T-cell (primary cell): ENCODE results near the gene CALR. TPM values are rescaled to one million over a fixed set of nuclear protein-coding genes. Genes with fewer than 3 reads are reported as not detected.
A peak's percentile ranks its signal among the peaks of the same experiment; 100 is the strongest.
"Not testable (repeated sequence)": the region's sequence is repeated elsewhere in the genome, so short reads cannot be mapped to it uniquely, and the experiment has no call there.

Experiments
- ATAC-seq, 4 experiments: fragments of 200-7000 bp in 3 of 4; fragments of 150-1000 bp in 1 of 4; cut with Tn5 transposase; replicated peaks in 1 of 4; 1 replicate in 3 of 4; 2 replicates in 1 of 4; pipeline ENCODE4 v1.10.0; 2021; ENCODE audit warnings: moderate library complexity in 3 of 4, mild to moderate bottlenecking in 2 of 4, moderate number of reproducible peaks in 1 of 4
- CTCF ChIA-PET, 2 donors: fragments of 300-600 bp; sonication (Branson Sonifier 250); formaldehyde crosslinking; loops; one replicate each; lab custom pipeline; 2022; ENCODE audit warnings: antibody characterized with exemption in 2 of 2; lab: Charles Lee
- POLR2A ChIA-PET, 2 donors: fragments of 300-600 bp; sonication (Branson Sonifier 250); formaldehyde crosslinking; loops; one replicate each; lab custom pipeline; 2022; ENCODE audit warnings: antibody characterized with exemption in 2 of 2; lab: Charles Lee
- DNase-seq, 35 experiments: peaks; one replicate each; pipeline versions ENCODE4 v3.0.0 to v3.0.0-alpha.2; 2013 to 2023
- H3K27ac ChIP-seq: one replicate; pipeline ENCODE4 v1.5.1; 2013; ENCODE audit warnings: low read length
- H3K27me3 ChIP-seq, 2 experiments: replicated peaks in 1 of 2; 1 replicate in 1 of 2; 2 replicates in 1 of 2; pipeline versions ENCODE4 v1.6.1 to v1.7.0; 2013; ENCODE audit warnings: low read length in 1 of 2, mixed read lengths in 1 of 2; ENCODE audit not compliant: control insufficient read depth in 2 of 2, insufficient read depth in 2 of 2; ENCODE audit errors: extremely low read depth in 1 of 2
- H3K36me3 ChIP-seq, 2 donors: 1 replicate in 1 of 2; 2 replicates in 1 of 2; pipeline versions ENCODE4 v1.6.1 to v1.7.0; 2013; ENCODE audit warnings: low read length in 1 of 2; ENCODE audit not compliant: control insufficient read depth in 2 of 2, insufficient read depth in 1 of 2; ENCODE audit errors: extremely low read depth in 1 of 2
- H3K4me1 ChIP-seq, 2 experiments: 1 replicate in 1 of 2; 2 replicates in 1 of 2; pipeline versions ENCODE4 v1.6.1 to v1.7.0; 2013; ENCODE audit warnings: low read length in 2 of 2, mixed read lengths in 1 of 2; ENCODE audit not compliant: insufficient read depth in 2 of 2, control insufficient read depth in 1 of 2; ENCODE audit errors: extremely low read depth in 1 of 2
- H3K4me3 ChIP-seq, 2 donors: 1 replicate in 1 of 2; 2 replicates in 1 of 2; pipeline versions ENCODE4 v1.5.1 to v1.7.0; 2013; ENCODE audit warnings: mild to moderate bottlenecking in 2 of 2, low read length in 1 of 2, moderate library complexity in 1 of 2; ENCODE audit not compliant: control insufficient read depth in 1 of 2; ENCODE audit errors: extremely low read depth in 1 of 2
- H3K9me3 ChIP-seq: 2 replicates; pipeline ENCODE4 v1.7.0; 2013
- H3K27ac Mint-ChIP-seq, 2 donors: one replicate each; pipeline ENCODE4 v1.8.0; 2020 to 2021; ENCODE audit warnings: mild to moderate bottlenecking in 2 of 2, mixed read lengths in 2 of 2
- H3K27me3 Mint-ChIP-seq, 2 donors: one replicate each; pipeline ENCODE4 v1.8.0; 2021 to 2022; ENCODE audit warnings: mixed read lengths in 2 of 2
- H3K36me3 Mint-ChIP-seq: one replicate; pipeline ENCODE4 v1.8.0; 2021; ENCODE audit warnings: mixed read lengths
- H3K4me1 Mint-ChIP-seq, 3 donors: one replicate each; pipeline ENCODE4 v1.8.0; 2020 to 2022; ENCODE audit warnings: mixed read lengths in 3 of 3, mild to moderate bottlenecking in 1 of 3
- H3K4me3 Mint-ChIP-seq, 3 donors: one replicate each; pipeline ENCODE4 v1.8.0; 2020 to 2022; ENCODE audit warnings: mild to moderate bottlenecking in 3 of 3, mixed read lengths in 3 of 3, moderate library complexity in 3 of 3
- H3K9me3 Mint-ChIP-seq, 3 donors: one replicate each; pipeline ENCODE4 v1.8.0; 2020 to 2022; ENCODE audit warnings: mixed read lengths in 3 of 3
- WGBS: methylation state at CpG from one replicate; pipeline ENCODE4 v1.1.5; 2013; ENCODE audit warnings: missing lambda C conversion rate; ENCODE audit not compliant: insufficient coverage; 5-methylcytosine and 5-hydroxymethylcytosine counted together
- total RNA-seq, 35 experiments: library from RNA in 6 of 35; stranded (reverse) in 6 of 35; fragments of 120-200 nt in 1 of 35; gene quantifications; one replicate each; pipeline versions ENCODE4 v1.2.1 to v1.2.4 and lab custom pipeline; 2013 to 2026

Gene CALR
- total RNA-seq, 5 donors from 2014 or later (not counting 1 experiment from before 2014, with no cell fraction given), result 429 to 530 (median 501) TPM

- Mint-ChIP-seq H3K27me3 (no peaks in the 10 kb centered on the region), H3K36me3 (peaks cover 21% of the 10 kb centered on the region), H3K9me3 (no peaks in the 10 kb centered on the region), H3K4me3 (peak overlapping the region in 2 of 3 donors; percentile 1 to 8), H3K4me1 (peaks cover 18 to 32% (median 30%) of the 10 kb centered on the region in 3 donors), H3K27ac (peak overlapping the region; percentile 30 to 51)
- Histone ChIP-seq H3K36me3 (peaks cover 12 to 33% of the 10 kb centered on the region in 2 donors), H3K27ac (no peak overlapping the region), H3K9me3 (no peaks in the 10 kb centered on the region), H3K4me3 (no peak overlapping the region), H3K4me1 (peaks cover 6 to 25% of the 10 kb centered on the region in 2 experiments), H3K27me3 (no peaks in the 10 kb centered on the region)
- POLR2A ChIA-PET, result no interaction called here
- CTCF ChIA-PET, result interaction anchor here in 1 of 2 donors (0.5 to 0.6 kb wide), 2 partner anchors 107 to 108 kb away, joined by 3 read pairs; no protein-coding TSS in a partner anchor
- ATAC-seq (no peak), DNase-seq (no peak)
- no CpG with 5 or more reads among the region's 1 CpG for WGBS
Observed at GRCh38 chr19:12954612-12954962, 16.2 kb downstream of the CALR start.

- H3K4me3 ChIP-seq, POLR2A ChIA-PET, ATAC-seq, H3K9me3 Mint-ChIP-seq, H3K27ac ChIP-seq, DNase-seq, H3K27me3 ChIP-seq, H3K27me3 Mint-ChIP-seq, H3K9me3 ChIP-seq: not testable (repeated sequence)
- WGBS, result 88% methylated on average over 6 of the region's 9 CpGs
- Mint-ChIP-seq H3K36me3 (peaks cover 11% of the 10 kb centered on the region), H3K27ac (peak overlapping the region; percentile 78 to 91), H3K4me1 (peaks cover 18 to 30% (median 28%) of the 10 kb centered on the region in 3 donors), H3K4me3 (peak overlapping the region; percentile 82 to 85 (median 82))
- CTCF ChIA-PET, result interaction anchor here in 1 of 2 donors (1.3 kb wide), 1 partner anchor 10 kb away, joined by 3 read pairs; no protein-coding TSS in a partner anchor
- Histone ChIP-seq H3K36me3 (peaks cover 10 to 27% of the 10 kb centered on the region in 2 donors), H3K4me1 (peaks cover 6 to 25% of the 10 kb centered on the region in 2 experiments)
Observed at GRCh38 chr19:12955575-12955974, 17.2 kb downstream of the CALR start.

- POLR2A ChIA-PET, result no interaction called here
- H3K9me3 Mint-ChIP-seq, result no peaks in the 10 kb centered on the region
- H3K4me1 ChIP-seq, result peaks cover 6 to 25% of the 10 kb centered on the region in 2 experiments
Observed at GRCh38 chr19:12955996-12956395, 17.6 kb downstream of the CALR start.

GRCh38 chr19:12956446-12957388, 18.3 kb downstream of the CALR start, which contains the start of gene GADD45GIP1:
TSS of gene GADD45GIP1 (minus strand) at chr19:12957223. CDS start at chr19:12957212, 11 bp downstream.
- no peaks in the 10 kb centered on the region for H3K27me3 ChIP-seq
- H3K4me1 Mint-ChIP-seq, result peaks cover 18 to 30% (median 27%) of the 10 kb centered on the region in 3 donors
- no peaks in the 10 kb centered on the region for H3K9me3 ChIP-seq
- peak within 1 kb of the TSS; percentile 75 for H3K27ac ChIP-seq
- H3K4me3 ChIP-seq, result peak within 1 kb of the TSS; percentile 67 to 78
- H3K27me3 Mint-ChIP-seq, result no peaks in the 10 kb centered on the region
- H3K4me1 ChIP-seq, result peaks cover 6 to 25% of the 10 kb centered on the region in 2 experiments
- peak within 1 kb of the TSS; percentile 93 to 96 for H3K27ac Mint-ChIP-seq
- ChIA-PET CTCF (interaction anchor here in 1 of 2 donors (0.7 to 1.3 kb wide), 2 partner anchors 9 to 57 kb away, joined by 3 read pairs; no protein-coding TSS in a partner anchor), POLR2A (interaction anchor here in 1 of 2 donors (0.6 kb wide), 1 partner anchor 43 kb away, joined by 4 read pairs; no protein-coding TSS in a partner anchor)
- WGBS, result under 1% methylated on average over 69 of the region's 84 CpGs
- DNase-seq, result peak; percentile 60 to 85 (median 74)
- peaks cover 7% of the 10 kb centered on the region for H3K36me3 Mint-ChIP-seq
- peak within 1 kb of the TSS; percentile 82 to 90 (median 86) for H3K4me3 Mint-ChIP-seq
- ATAC-seq, result peak; percentile 95 to 98 (median 98)
- peaks cover 10 to 25% of the 10 kb centered on the region in 2 donors for H3K36me3 ChIP-seq
- H3K9me3 Mint-ChIP-seq, result no peaks in the 10 kb centered on the region

More at GRCh38 chr19:12955996-12956395, 17.6 kb downstream of the CALR start:
- no peaks in the 10 kb centered on the region for H3K27me3 ChIP-seq
- peak overlapping the region in 1 of 2 donors; percentile 67 for H3K4me3 ChIP-seq
- WGBS, result 60% methylated on average over 9 of the region's 12 CpGs
- peak overlapping the region; percentile 82 to 85 (median 82) for H3K4me3 Mint-ChIP-seq
- peaks cover 10 to 27% of the 10 kb centered on the region in 2 donors for H3K36me3 ChIP-seq
- peak overlapping the region; percentile 63 for H3K27ac ChIP-seq
- peaks cover 18 to 30% (median 28%) of the 10 kb centered on the region in 3 donors for H3K4me1 Mint-ChIP-seq
- CTCF ChIA-PET, result interaction anchor here in 1 of 2 donors (0.7 to 1.3 kb wide), 2 partner anchors 10 to 58 kb away, joined by 3 read pairs; no protein-coding TSS in a partner anchor
- H3K27ac Mint-ChIP-seq, result peak overlapping the region; percentile 65 to 91
- peaks cover 9% of the 10 kb centered on the region for H3K36me3 Mint-ChIP-seq
- H3K9me3 ChIP-seq, result no peaks in the 10 kb centered on the region
- ATAC-seq (no peak), DNase-seq (no peak)
- H3K27me3 Mint-ChIP-seq, result no peaks in the 10 kb centered on the region

GRCh38 chr19:12957389-12957952, 19.1 kb downstream of the CALR start:
- ChIA-PET CTCF (interaction anchor here in 1 of 2 donors (0.7 kb wide), 1 partner anchor 1352 kb away, joined by 4 read pairs; no protein-coding TSS in a partner anchor), POLR2A (interaction anchor here in 1 of 2 donors (0.6 kb wide), 1 partner anchor 44 kb away, joined by 4 read pairs; no protein-coding TSS in a partner anchor)
- peak; percentile 6 to 34 (median 14) for ATAC-seq
- Mint-ChIP-seq H3K27ac (peak overlapping the region; percentile 93 to 96), H3K4me3 (peak overlapping the region; percentile 82 to 90 (median 86)), H3K4me1 (peaks cover 18 to 30% (median 26%) of the 10 kb centered on the region in 3 donors)
- not testable (repeated sequence) for H3K9me3 Mint-ChIP-seq, H3K27me3 Mint-ChIP-seq, H3K27me3 ChIP-seq, H3K36me3 Mint-ChIP-seq, H3K9me3 ChIP-seq
- WGBS, result 0% methylated on average over 1 of the region's 31 CpGs
- Histone ChIP-seq H3K36me3 (peaks cover 6 to 17% of the 10 kb centered on the region in 2 donors), H3K27ac (peak overlapping the region; percentile 75), H3K4me1 (peaks cover 6 to 25% of the 10 kb centered on the region in 2 experiments), H3K4me3 (peak overlapping the region; percentile 67 to 78)
- DNase-seq, result peak in 1 of 35 experiments; percentile 22
